ENCODE results near the gene WDR87. TPM values are rescaled to one million over a fixed set of nuclear protein-coding genes. Genes with fewer than 3 reads are reported as not detected.

WDR87 gene
- total RNA-seq, 1 experiment from 2014 or later, result not detected

DNA sequence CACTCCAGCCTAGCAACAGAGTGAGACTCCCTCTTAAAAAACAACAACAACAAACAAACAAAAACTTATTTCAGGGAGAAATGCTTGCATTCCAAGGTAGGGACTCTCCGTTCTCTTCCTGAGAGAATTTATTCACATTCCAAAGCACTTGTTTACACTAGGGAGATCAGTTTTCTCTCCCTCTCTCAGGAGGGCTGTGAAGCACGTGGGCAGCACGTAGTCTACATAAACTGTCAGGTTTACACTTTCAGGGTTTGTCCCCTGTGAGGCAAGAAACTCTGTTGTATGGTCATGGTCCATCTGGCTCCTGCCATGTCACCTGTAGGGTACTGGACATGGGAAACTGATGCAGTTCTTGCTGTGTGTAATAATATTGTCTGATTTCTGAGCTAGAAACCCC is 31.6 kb downstream of the WDR87 start:
- H3K9me3 ChIP-seq, result peaks cover 11% of the 10 kb centered on the region
- 0 out of 2 replicates have a peak, but pooled peaks cover 4% of the 10 kb centered on the region for H3K4me1 ChIP-seq
- no TSS peak for BruUV-seq (replicated peaks)
- TF ChIP-seq, protein P1, sequence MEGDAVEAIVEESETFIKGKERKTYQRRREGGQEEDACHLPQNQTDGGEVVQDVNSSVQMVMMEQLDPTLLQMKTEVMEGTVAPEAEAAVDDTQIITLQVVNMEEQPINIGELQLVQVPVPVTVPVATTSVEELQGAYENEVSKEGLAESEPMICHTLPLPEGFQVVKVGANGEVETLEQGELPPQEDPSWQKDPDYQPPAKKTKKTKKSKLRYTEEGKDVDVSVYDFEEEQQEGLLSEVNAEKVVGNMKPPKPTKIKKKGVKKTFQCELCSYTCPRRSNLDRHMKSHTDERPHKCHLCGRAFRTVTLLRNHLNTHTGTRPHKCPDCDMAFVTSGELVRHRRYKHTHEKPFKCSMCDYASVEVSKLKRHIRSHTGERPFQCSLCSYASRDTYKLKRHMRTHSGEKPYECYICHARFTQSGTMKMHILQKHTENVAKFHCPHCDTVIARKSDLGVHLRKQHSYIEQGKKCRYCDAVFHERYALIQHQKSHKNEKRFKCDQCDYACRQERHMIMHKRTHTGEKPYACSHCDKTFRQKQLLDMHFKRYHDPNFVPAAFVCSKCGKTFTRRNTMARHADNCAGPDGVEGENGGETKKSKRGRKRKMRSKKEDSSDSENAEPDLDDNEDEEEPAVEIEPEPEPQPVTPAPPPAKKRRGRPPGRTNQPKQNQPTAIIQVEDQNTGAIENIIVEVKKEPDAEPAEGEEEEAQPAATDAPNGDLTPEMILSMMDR (IDR thresholded peaks at IDR 0.05; ENCODE audit: insufficient read depth in 1 of 2, low read depth in 1 of 2, low read length in 1 of 2, severe bottlenecking in 1 of 2, unreplicated experiment in 1 of 2), result no peak
- intact Hi-C loops (cut with micrococcal nuclease; ENCODE audit: unreplicated experiment), result no loop called here
- Mint-ChIP-seq H3K4me1 (ENCODE audit: low read depth, unreplicated experiment) (no peaks in the 10 kb centered on the region), H3K9me3 (ENCODE audit: unreplicated experiment) (peaks cover 17% of the 10 kb centered on the region), H3K27ac (ENCODE audit: unreplicated experiment) (no peak overlapping the region), H3K27me3 (ENCODE audit: insufficient read depth, unreplicated experiment) (no peaks in the 10 kb centered on the region), H3K36me3 (ENCODE audit: insufficient read depth, unreplicated experiment) (no peaks in the 10 kb centered on the region), H3K4me3 (ENCODE audit: unreplicated experiment) (no peak overlapping the region)
- no peak for DNase-seq
- H3K4me3 ChIP-seq (ENCODE audit: low read depth, low read length), result no peak overlapping the region
- H3K36me3 ChIP-seq (ENCODE audit: control insufficient read depth, insufficient read depth, low read length), result no peaks in the 10 kb centered on the region
- ChIA-PET CTCF (no interaction called here), POLR2A (no interaction called here)
- no peaks in the 10 kb centered on the region for H3K27me3 ChIP-seq (replicated peaks; ENCODE audit: control insufficient read depth, insufficient read depth, low read length)

DNA sequence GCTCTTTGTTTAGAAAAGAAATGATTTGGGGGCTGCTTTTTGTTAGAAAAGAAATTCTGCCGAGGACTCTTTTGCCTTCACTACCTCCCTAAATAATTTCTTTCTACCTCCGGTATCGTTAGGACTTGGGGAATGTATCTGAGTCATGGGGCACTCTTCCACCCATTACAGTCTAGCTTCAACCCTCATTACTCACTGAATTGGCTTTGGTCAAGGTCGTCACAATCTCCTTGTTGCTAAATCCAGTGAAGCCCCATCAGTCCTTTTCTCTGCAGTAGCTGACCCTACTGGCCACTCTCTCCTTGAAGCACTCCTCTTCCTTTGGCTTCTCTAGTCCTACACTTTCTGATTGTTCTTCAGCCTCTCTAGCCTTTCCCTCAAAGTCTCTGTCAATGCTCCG is 34.0 kb downstream of the WDR87 start:
- H3K27me3 ChIP-seq (replicated peaks; ENCODE audit: control insufficient read depth, insufficient read depth, low read length), result no peaks in the 10 kb centered on the region
- TF ChIP-seq, protein P1 (IDR thresholded peaks at IDR 0.05; ENCODE audit: insufficient read depth in 1 of 2, low read depth in 1 of 2, low read length in 1 of 2, severe bottlenecking in 1 of 2, unreplicated experiment in 1 of 2), result no peak
- Mint-ChIP-seq H3K4me3 (ENCODE audit: unreplicated experiment) (no peak overlapping the region), H3K9me3 (ENCODE audit: unreplicated experiment) (peaks cover 33% of the 10 kb centered on the region), H3K36me3 (ENCODE audit: insufficient read depth, unreplicated experiment) (no peaks in the 10 kb centered on the region), H3K4me1 (ENCODE audit: low read depth, unreplicated experiment) (peaks cover 2% of the 10 kb centered on the region), H3K27ac (ENCODE audit: unreplicated experiment) (no peak overlapping the region), H3K27me3 (ENCODE audit: insufficient read depth, unreplicated experiment) (no peaks in the 10 kb centered on the region)
- H3K4me3 ChIP-seq (ENCODE audit: low read depth, low read length), result no peak overlapping the region
- no TSS peak for BruUV-seq (replicated peaks)
- H3K36me3 ChIP-seq (ENCODE audit: control insufficient read depth, insufficient read depth, low read length), result no peaks in the 10 kb centered on the region
- ChIA-PET CTCF (no interaction called here), POLR2A (no interaction called here)
- 0 out of 2 replicates have a peak, but pooled peaks cover 4% of the 10 kb centered on the region for H3K4me1 ChIP-seq
- DNase-seq, result no peak
- H3K9me3 ChIP-seq, result peaks cover 27% of the 10 kb centered on the region
- intact Hi-C loops (cut with micrococcal nuclease; ENCODE audit: unreplicated experiment), result no loop called here

DNA sequence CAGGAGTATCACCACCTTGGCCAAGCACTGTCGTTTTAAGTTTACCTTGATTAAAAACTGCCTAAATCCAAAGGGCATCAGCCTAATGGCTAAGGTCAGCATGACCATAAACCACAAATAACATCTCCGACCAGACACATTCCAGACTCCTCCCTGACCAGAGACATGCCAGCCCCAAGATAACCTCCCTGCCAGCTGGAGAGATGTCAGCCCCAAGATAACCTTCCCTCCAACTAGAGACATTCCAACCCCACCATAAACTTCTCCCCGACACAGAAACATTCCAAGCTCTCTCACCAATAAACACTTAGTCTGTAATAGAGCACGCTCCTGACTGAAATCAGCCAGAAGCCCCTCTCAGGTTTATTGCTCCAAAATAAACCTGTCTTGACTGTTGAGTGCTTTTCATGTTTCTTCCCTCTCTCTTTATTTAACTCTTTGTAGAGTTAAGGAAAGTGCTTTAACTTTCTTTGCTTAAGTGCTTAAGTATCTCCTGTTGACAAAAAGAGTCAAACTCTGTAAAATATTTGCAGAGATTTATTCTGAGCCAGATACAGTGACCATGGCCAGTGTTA is 36.5 kb downstream of the WDR87 start:
- BruUV-seq (replicated peaks), result no TSS peak

More for the DNA sequence above, 36.5 kb downstream of the WDR87 start:
- no peak for DNase-seq
- Histone ChIP-seq H3K9me3 (peaks cover 27% of the 10 kb centered on the region), H3K4me3 (ENCODE audit: low read depth, low read length) (no peak overlapping the region), H3K4me1 (0 out of 2 replicates have a peak, but pooled peaks cover 3% of the 10 kb centered on the region), H3K27me3 (replicated peaks; ENCODE audit: control insufficient read depth, insufficient read depth, low read length) (no peaks in the 10 kb centered on the region), H3K36me3 (ENCODE audit: control insufficient read depth, insufficient read depth, low read length) (no peaks in the 10 kb centered on the region)
- TF ChIP-seq, protein P1 (IDR thresholded peaks at IDR 0.05; ENCODE audit: insufficient read depth in 1 of 2, low read depth in 1 of 2, low read length in 1 of 2, severe bottlenecking in 1 of 2, unreplicated experiment in 1 of 2), result no peak
- H3K27ac Mint-ChIP-seq (ENCODE audit: unreplicated experiment), result peak overlapping the region; percentile 43
- peaks cover 7% of the 10 kb centered on the region for H3K4me1 Mint-ChIP-seq (ENCODE audit: low read depth, unreplicated experiment)
- intact Hi-C loops (cut with micrococcal nuclease; ENCODE audit: unreplicated experiment), result no loop called here
- no peak overlapping the region for H3K4me3 Mint-ChIP-seq (ENCODE audit: unreplicated experiment)
- CTCF ChIA-PET, result no interaction called here
- POLR2A ChIA-PET, result no interaction called here
- H3K9me3 Mint-ChIP-seq (ENCODE audit: unreplicated experiment), result peaks cover 39% of the 10 kb centered on the region
- no peaks in the 10 kb centered on the region for H3K36me3 Mint-ChIP-seq (ENCODE audit: insufficient read depth, unreplicated experiment)
- no peaks in the 10 kb centered on the region for H3K27me3 Mint-ChIP-seq (ENCODE audit: insufficient read depth, unreplicated experiment)
